ENCODE measurements around the gene DBET.
"Not testable (repeated sequence)": the region's sequence is repeated elsewhere in the genome, so short reads cannot be mapped to it uniquely, and the experiment has no call there.

DBET gene

GRCh38 chr4:190049378-190050239, 14.7 kb upstream of the DBET start:
- not testable (repeated sequence) for DNase-seq

- not testable (repeated sequence) for DNase-seq
These were observed 5.3 kb upstream of the DBET start for GRCh38 chr4:190058997-190059396.

- not testable (repeated sequence) for DNase-seq
These were observed 503 bp downstream of the DBET start for GRCh38 chr4:190064805-190065204.

GRCh38 chr4:190068351-190068750, 4.0 kb downstream of the DBET start:
- not testable (repeated sequence) for DNase-seq

- not testable (repeated sequence) for DNase-seq
These were observed 28.8 kb downstream of the DBET start for GRCh38 chr4:190093052-190093451.

- DNase-seq = not testable (repeated sequence)
These were observed 29.7 kb downstream of the DBET start for GRCh38 chr4:190094031-190094430.

GRCh38 chr4:190095335-190095734, 31.0 kb downstream of the DBET start:
- DNase-seq = not testable (repeated sequence)

GRCh38 chr4:190099605-190100004, 35.3 kb downstream of the DBET start:
- DNase-seq = not testable (repeated sequence)

- DNase-seq = not testable (repeated sequence)
These were observed 37.2 kb downstream of the DBET start for GRCh38 chr4:190101525-190101924.

GRCh38 chr4:190106191-190106590, 41.9 kb downstream of the DBET start:
- not testable (repeated sequence) for DNase-seq

GRCh38 chr4:190106611-190107480, 42.5 kb downstream of the DBET start:
- not testable (repeated sequence) for DNase-seq

GRCh38 chr4:190107766-190108485, 43.6 kb downstream of the DBET start:
- DNase-seq = not testable (repeated sequence)

GRCh38 chr4:190108756-190109155, 44.5 kb downstream of the DBET start:
- not testable (repeated sequence) for DNase-seq

GRCh38 chr4:190109390-190110011, 45.2 kb downstream of the DBET start:
- not testable (repeated sequence) for DNase-seq

- not testable (repeated sequence) for DNase-seq
These were observed 45.7 kb downstream of the DBET start for GRCh38 chr4:190110033-190110432.

- not testable (repeated sequence) for DNase-seq
These were observed 46.4 kb downstream of the DBET start for GRCh38 chr4:190110570-190111295.

- DNase-seq = not testable (repeated sequence)
These were observed 48.6 kb downstream of the DBET start for GRCh38 chr4:190112879-190113278.

GRCh38 chr4:190114991-190115390, 50.7 kb downstream of the DBET start:
- not testable (repeated sequence) for DNase-seq
